DND-41 (cell line): Measurements from ENCODE around the gene PLD5.

ENCODE experiments used
- CTCF ChIP-seq: IDR thresholded peaks from 2 replicates; pipeline ENCODE4 v1.5.1; 2012; ENCODE audit warnings: borderline replicate concordance, low read length, moderate library complexity, mild to moderate bottlenecking; ENCODE audit not compliant: poor library complexity, severe bottlenecking; ENCODE audit errors: extremely low read depth
- EZH2 ChIP-seq: IDR thresholded peaks from 3 replicates; pipeline ENCODE4 v1.6.1; 2012; ENCODE audit warnings: borderline replicate concordance, low read depth, mild to moderate bottlenecking, moderate library complexity, low read length, inconsistent platforms; ENCODE audit not compliant: severe bottlenecking

- TF ChIP-seq CTCF (no peak), EZH2 (no peak)
Measured at GRCh38 chr1:242542271-242542670, 17.8 kb upstream of the PLD5 start.
